Gastroesophageal sphincter (tissue), 3 donors: ENCODE measurements around the gene SLC19A2.

Experiments used
- CTCF ChIP-seq, 4 experiments: fragments of 200-600 bp in 2 of 4; fragments of 450-650 bp in 2 of 4; sonication (generic) in 1 of 4; IDR thresholded peaks; one replicate each; pipeline ENCODE4 v1.5.1; 2017 to 2019; ENCODE audit warnings: antibody characterized with exemption in 4 of 4, mild to moderate bottlenecking in 2 of 4, moderate library complexity in 2 of 4
- EP300 ChIP-seq: sonication (generic); formaldehyde crosslinking; IDR thresholded peaks from one replicate; pipeline ENCODE4 v1.6.1; 2017; ENCODE audit warnings: antibody characterized with exemption, mild to moderate bottlenecking
- POLR2A ChIP-seq, 2 donors: fragments of 450-650 bp; IDR thresholded peaks; one replicate each; pipeline ENCODE4 v1.6.1; 2017; ENCODE audit warnings: antibody characterized with exemption in 2 of 2, mild to moderate bottlenecking in 2 of 2, moderate library complexity in 1 of 2
- POLR2AphosphoS5 ChIP-seq: sonication (generic); formaldehyde crosslinking; IDR thresholded peaks from one replicate; pipeline ENCODE4 v1.6.1; 2017; ENCODE audit warnings: antibody characterized with exemption

DNA sequence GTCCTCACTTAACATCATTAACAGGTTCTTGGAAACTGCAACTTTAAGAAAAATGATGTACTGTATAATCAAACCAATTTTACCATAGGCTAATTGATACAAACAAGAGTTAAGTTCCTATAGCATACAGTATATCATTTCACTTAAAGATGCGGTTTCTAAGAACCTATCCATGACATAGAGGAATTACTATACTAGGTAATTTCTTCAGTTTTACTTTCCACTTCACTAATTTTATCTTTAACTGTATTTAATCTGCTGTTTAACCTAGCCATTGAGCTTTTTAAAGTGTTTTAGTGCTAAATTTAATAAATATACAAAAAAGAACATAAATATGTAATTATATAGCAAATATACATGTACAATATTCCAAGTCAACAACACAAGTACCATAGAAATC is 28.3 kb downstream of the SLC19A2 start:
- TF ChIP-seq POLR2A (IDR thresholded peaks at IDR 0.05) (no peak), POLR2AphosphoS5 (no peak), CTCF (IDR thresholded peaks at IDR 0.05) (no peak), EP300 (no peak)
